ENCODE measurements around the gene SYT6.

SYT6 gene

GRCh38 chr1:114054148-114054547 is 99.5 kb downstream of the SYT6 start:
- Histone ChIP-seq H3K4me3 (ENCODE audit: low read length) (no peak overlapping the region), H3K9me3 (replicated peaks; ENCODE audit: low read length) (no peaks in the 10 kb centered on the region), H3K9ac (ENCODE audit: low read depth, low read length) (no peak overlapping the region), H3K4me1 (ENCODE audit: control insufficient read depth, insufficient read depth, low read length) (no peaks in the 10 kb centered on the region), H3K27me3 (ENCODE audit: control insufficient read depth, insufficient read depth, low read length) (peaks cover 31% of the 10 kb centered on the region), H3K4me2 (ENCODE audit: low read length) (no peak overlapping the region), H3K36me3 (ENCODE audit: insufficient read depth, low read length) (no peaks in the 10 kb centered on the region)

DNA sequence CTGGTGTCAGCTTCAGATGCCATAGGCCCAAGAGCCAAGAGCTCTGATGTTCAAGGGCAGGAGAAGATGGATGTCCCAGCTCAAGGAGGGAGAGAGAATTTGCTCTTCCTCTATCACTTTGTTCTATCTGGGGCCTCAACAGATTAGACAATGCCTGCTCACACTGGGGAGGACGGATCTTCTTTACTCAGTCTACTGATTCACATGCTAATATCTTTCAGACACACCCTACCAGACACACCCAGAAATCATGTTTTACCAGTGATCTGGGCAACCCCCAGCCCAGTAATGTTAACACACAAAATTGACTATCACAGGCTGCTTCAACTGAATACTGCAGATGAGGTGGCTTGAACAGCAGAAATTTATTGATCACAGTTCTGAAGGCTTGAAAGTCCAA is 105.4 kb downstream of the SYT6 start:
- Histone ChIP-seq H3K4me1 (ENCODE audit: control insufficient read depth, insufficient read depth, low read length) (no peaks in the 10 kb centered on the region), H3K36me3 (ENCODE audit: insufficient read depth, low read length) (no peaks in the 10 kb centered on the region), H3K4me2 (ENCODE audit: low read length) (no peak overlapping the region), H3K9me3 (replicated peaks; ENCODE audit: low read length) (no peaks in the 10 kb centered on the region), H3K4me3 (ENCODE audit: low read length) (no peak overlapping the region), H3K27me3 (ENCODE audit: control insufficient read depth, insufficient read depth, low read length) (peaks cover 40% of the 10 kb centered on the region), H3K9ac (ENCODE audit: low read depth, low read length) (no peak overlapping the region)

- no peak overlapping the region for H3K4me2 ChIP-seq (ENCODE audit: low read length)
- peaks cover 4% of the 10 kb centered on the region for H3K4me1 ChIP-seq (ENCODE audit: control insufficient read depth, insufficient read depth, low read length)
- no peaks in the 10 kb centered on the region for H3K9me3 ChIP-seq (replicated peaks; ENCODE audit: low read length)
- H3K9ac ChIP-seq (ENCODE audit: low read depth, low read length), result no peak overlapping the region
- H3K4me3 ChIP-seq (ENCODE audit: low read length), result no peak overlapping the region
- no peaks in the 10 kb centered on the region for H3K36me3 ChIP-seq (ENCODE audit: insufficient read depth, low read length)
- peaks cover 48% of the 10 kb centered on the region for H3K27me3 ChIP-seq (ENCODE audit: control insufficient read depth, insufficient read depth, low read length)
Observed at GRCh38 chr1:114043548-114043947, 110.1 kb downstream of the SYT6 start.

DNA sequence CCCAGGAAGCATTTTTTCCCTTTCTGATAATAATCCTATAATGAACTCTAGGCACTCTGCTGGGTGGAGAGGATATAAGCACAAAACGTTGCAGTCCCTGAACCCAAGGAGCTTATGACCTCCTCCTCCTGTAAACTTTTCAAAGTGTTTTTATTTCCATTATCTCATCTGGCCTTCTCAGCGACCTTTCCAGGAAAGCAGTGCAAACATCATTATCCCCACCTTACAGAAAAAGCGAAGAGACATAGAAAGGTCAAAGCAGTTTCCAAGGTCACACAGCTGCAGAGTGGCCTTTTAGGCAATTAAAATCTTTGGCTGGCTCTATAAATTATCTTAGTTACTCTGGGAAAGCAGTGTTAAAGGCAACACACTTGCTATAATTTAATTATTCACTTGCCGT is 110.6 kb downstream of the SYT6 start:
- no peaks in the 10 kb centered on the region for H3K36me3 ChIP-seq (ENCODE audit: insufficient read depth, low read length)
- no peak overlapping the region for H3K4me2 ChIP-seq (ENCODE audit: low read length)
- no peak overlapping the region for H3K9ac ChIP-seq (ENCODE audit: low read depth, low read length)
- peaks cover 48% of the 10 kb centered on the region for H3K27me3 ChIP-seq (ENCODE audit: control insufficient read depth, insufficient read depth, low read length)
- H3K4me3 ChIP-seq (ENCODE audit: low read length), result no peak overlapping the region
- no peaks in the 10 kb centered on the region for H3K9me3 ChIP-seq (replicated peaks; ENCODE audit: low read length)
- peaks cover 4% of the 10 kb centered on the region for H3K4me1 ChIP-seq (ENCODE audit: control insufficient read depth, insufficient read depth, low read length)

DNA sequence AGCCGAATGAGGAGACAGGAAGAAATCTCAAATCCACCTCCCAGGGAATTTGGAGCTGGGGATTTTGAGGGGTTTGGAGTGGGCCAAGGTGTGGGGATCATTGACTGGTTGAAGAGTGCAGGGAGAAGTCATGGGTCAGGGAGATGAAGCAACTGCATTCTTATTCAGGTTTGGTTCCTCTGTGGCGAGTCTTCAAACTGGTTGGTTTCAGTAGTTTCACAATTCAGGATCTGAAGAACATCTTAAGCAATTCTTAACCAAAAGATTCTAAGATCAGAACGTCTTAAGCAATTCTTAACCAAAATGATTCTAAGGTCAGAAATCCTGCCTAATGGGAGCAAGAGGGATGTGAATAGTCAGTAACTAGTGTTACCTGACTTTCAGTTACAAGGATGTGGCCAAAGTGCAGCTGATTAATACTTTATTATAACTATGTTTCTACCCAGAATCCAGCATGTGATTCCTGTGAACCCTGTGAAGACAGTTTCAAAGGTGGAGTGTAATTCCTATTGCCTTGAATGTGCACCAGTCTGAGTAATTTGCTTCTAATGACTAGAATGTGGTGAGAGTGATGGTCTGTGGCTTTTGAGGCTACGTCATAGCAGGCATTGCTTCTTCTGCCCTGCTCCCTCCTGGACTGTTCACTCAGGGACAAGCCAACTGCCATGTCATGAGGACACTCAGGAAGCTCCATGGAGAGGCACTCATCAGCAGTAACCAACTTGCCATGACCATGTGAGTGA is 113.2 kb downstream of the SYT6 start:
- Histone ChIP-seq H3K36me3 (ENCODE audit: insufficient read depth, low read length) (no peaks in the 10 kb centered on the region), H3K4me3 (ENCODE audit: low read length) (no peak overlapping the region), H3K27me3 (ENCODE audit: control insufficient read depth, insufficient read depth, low read length) (peaks cover 39% of the 10 kb centered on the region), H3K9ac (ENCODE audit: low read depth, low read length) (no peak overlapping the region), H3K9me3 (replicated peaks; ENCODE audit: low read length) (no peaks in the 10 kb centered on the region), H3K4me1 (ENCODE audit: control insufficient read depth, insufficient read depth, low read length) (peaks cover 4% of the 10 kb centered on the region), H3K4me2 (ENCODE audit: low read length) (no peak overlapping the region)
